Body of pancreas (tissue), 4 donors: ENCODE data around the gene SLC39A3.

Experiments used
- POLR2A ChIP-seq, 3 donors: fragments of 450-650 bp; IDR thresholded peaks; one replicate each; pipeline ENCODE4 v1.6.1; 2016; ENCODE audit warnings: antibody characterized with exemption in 3 of 3, mild to moderate bottlenecking in 2 of 3
- TF ChIP-seq, protein P1 (sequence below), 7 experiments: fragments of 450-650 bp in 4 of 7; fragments of 200-600 bp in 3 of 7; sonication (generic) in 3 of 7; IDR thresholded peaks; one replicate each; pipeline ENCODE4 v1.5.1; 2016 to 2019; ENCODE audit warnings: antibody characterized with exemption in 7 of 7

- TF ChIP-seq, protein P1, sequence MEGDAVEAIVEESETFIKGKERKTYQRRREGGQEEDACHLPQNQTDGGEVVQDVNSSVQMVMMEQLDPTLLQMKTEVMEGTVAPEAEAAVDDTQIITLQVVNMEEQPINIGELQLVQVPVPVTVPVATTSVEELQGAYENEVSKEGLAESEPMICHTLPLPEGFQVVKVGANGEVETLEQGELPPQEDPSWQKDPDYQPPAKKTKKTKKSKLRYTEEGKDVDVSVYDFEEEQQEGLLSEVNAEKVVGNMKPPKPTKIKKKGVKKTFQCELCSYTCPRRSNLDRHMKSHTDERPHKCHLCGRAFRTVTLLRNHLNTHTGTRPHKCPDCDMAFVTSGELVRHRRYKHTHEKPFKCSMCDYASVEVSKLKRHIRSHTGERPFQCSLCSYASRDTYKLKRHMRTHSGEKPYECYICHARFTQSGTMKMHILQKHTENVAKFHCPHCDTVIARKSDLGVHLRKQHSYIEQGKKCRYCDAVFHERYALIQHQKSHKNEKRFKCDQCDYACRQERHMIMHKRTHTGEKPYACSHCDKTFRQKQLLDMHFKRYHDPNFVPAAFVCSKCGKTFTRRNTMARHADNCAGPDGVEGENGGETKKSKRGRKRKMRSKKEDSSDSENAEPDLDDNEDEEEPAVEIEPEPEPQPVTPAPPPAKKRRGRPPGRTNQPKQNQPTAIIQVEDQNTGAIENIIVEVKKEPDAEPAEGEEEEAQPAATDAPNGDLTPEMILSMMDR (IDR thresholded peaks at IDR 0.05), result no peak
- no peak for TF ChIP-seq POLR2A (IDR thresholded peaks at IDR 0.05)
These were observed 10.9 kb downstream of the SLC39A3 start for GRCh38 chr19:2728783-2729387.
